Neural cell (in vitro differentiated cells): Measurements from ENCODE around the gene DNAJC6. TPM values are rescaled to one million over a fixed set of nuclear protein-coding genes. Genes with fewer than 3 reads are reported as not detected.

Experiments
- H2AFZ ChIP-seq: fragments of 200-600, 300-800 bp; sonication (generic), shearing (Covaris generic); 2 replicates; pipeline ENCODE4 v1.6.0; 2014; ENCODE audit warnings: low read depth, mild to moderate bottlenecking, antibody characterized with exemption, low read length, moderate library complexity
- H3F3A ChIP-seq: fragments of 200-600 bp; shearing (Covaris generic); 2 replicates; pipeline ENCODE4 v1.6.1; 2016; ENCODE audit warnings: mild to moderate bottlenecking, moderate library complexity, mixed read lengths, antibody characterized with exemption, low read length; ENCODE audit not compliant: insufficient read depth, poor library complexity, severe bottlenecking
- H3K27ac ChIP-seq: fragments of 200-600, 300-800 bp; sonication (generic), shearing (Covaris generic); 2 replicates; pipeline ENCODE4 v1.5.1; 2014; ENCODE audit warnings: mild to moderate bottlenecking, low read length, moderate library complexity
- H3K27me3 ChIP-seq: fragments of 300-800, 200-600 bp; sonication (generic), shearing (Covaris generic); 2 replicates; pipeline ENCODE4 v1.6.0; 2014; ENCODE audit warnings: mild to moderate bottlenecking, low read depth, low read length, moderate library complexity; ENCODE audit not compliant: insufficient read depth
- H3K36me3 ChIP-seq: fragments of 300-800, 200-600 bp; sonication (generic), shearing (Covaris generic); 2 replicates; pipeline ENCODE4 v1.5.1; 2014; ENCODE audit warnings: mild to moderate bottlenecking, antibody characterized with exemption, low read length, moderate library complexity; ENCODE audit not compliant: insufficient read depth
- H3K4me2 ChIP-seq: fragments of 300-800, 200-600 bp; sonication (generic), shearing (Covaris generic); 2 replicates; pipeline ENCODE4 v1.6.0; 2014; ENCODE audit warnings: mild to moderate bottlenecking, low read length
- H3K4me3 ChIP-seq: fragments of 300-800, 200-600 bp; sonication (generic), shearing (Covaris generic); 2 replicates; pipeline ENCODE4 v1.5.1; 2014; ENCODE audit warnings: mild to moderate bottlenecking, low read length, moderate library complexity
- H3K79me2 ChIP-seq: fragments of 200-600 bp; shearing (Covaris generic); replicated peaks from 2 replicates; pipeline ENCODE4 v1.6.0; 2014; ENCODE audit warnings: mild to moderate bottlenecking, low read length, moderate library complexity; ENCODE audit not compliant: insufficient read depth
- H3K9ac ChIP-seq: fragments of 300-800, 200-600 bp; sonication (generic), shearing (Covaris generic); 2 replicates; pipeline ENCODE4 v1.6.1; 2016; ENCODE audit warnings: mild to moderate bottlenecking, low read length, mixed read lengths
- H3K9me2 ChIP-seq: fragments of 200-600 bp; shearing (Covaris generic); 2 replicates; pipeline ENCODE4 v1.6.1; 2016; ENCODE audit warnings: mild to moderate bottlenecking, low read length, mixed read lengths; ENCODE audit not compliant: insufficient read depth
- H3K9me3 ChIP-seq: fragments of 200-600, 300-800 bp; sonication (generic), shearing (Covaris generic); 2 replicates; pipeline ENCODE4 v1.6.1; 2016; ENCODE audit warnings: mild to moderate bottlenecking, mixed run types, low read length, moderate library complexity, mixed read lengths
- H4K20me1 ChIP-seq: fragments of 200-600 bp; shearing (Covaris generic); 2 replicates; pipeline ENCODE4 v1.6.1; 2016; ENCODE audit warnings: mild to moderate bottlenecking, mixed run types; ENCODE audit not compliant: insufficient read depth
- CTCF ChIP-seq: fragments of 450-650 bp; IDR thresholded peaks from 2 replicates; pipeline ENCODE4 v1.5.1; 2014; ENCODE audit warnings: antibody characterized with exemption, mild to moderate bottlenecking, moderate library complexity; ENCODE audit not compliant: poor library complexity, severe bottlenecking
- EP300 ChIP-seq: fragments of 450-650 bp; conservative IDR thresholded peaks from 2 replicates; pipeline ENCODE4 v1.6.1; 2014; ENCODE audit warnings: antibody characterized with exemption, mild to moderate bottlenecking, moderate library complexity; ENCODE audit not compliant: poor library complexity, severe bottlenecking
- EZH2 ChIP-seq: fragments of 200-600, 300-800 bp; shearing (Covaris generic), sonication (generic); IDR thresholded peaks from 2 replicates; pipeline ENCODE4 v1.6.1; 2014; ENCODE audit warnings: antibody characterized with exemption, low read length, borderline replicate concordance, mild to moderate bottlenecking; ENCODE audit not compliant: insufficient read depth, poor library complexity, severe bottlenecking
- MXI1 ChIP-seq: fragments of 450-650 bp; conservative IDR thresholded peaks from 2 replicates; pipeline ENCODE4 v1.6.1; 2014; ENCODE audit warnings: antibody characterized with exemption, mild to moderate bottlenecking; ENCODE audit not compliant: poor library complexity, severe bottlenecking
- POLR2AphosphoS5 ChIP-seq: IDR thresholded peaks from 2 replicates; pipeline ENCODE4 v1.6.1; 2012
- RAD21 ChIP-seq: fragments of 450-650 bp; conservative IDR thresholded peaks from 2 replicates; pipeline ENCODE4 v1.6.1; 2014; ENCODE audit warnings: antibody characterized with exemption, mild to moderate bottlenecking, moderate library complexity
- REST ChIP-seq: IDR thresholded peaks from 2 replicates; pipeline ENCODE4 v1.6.1; 2012; ENCODE audit warnings: borderline replicate concordance
- SMC3 ChIP-seq: fragments of 450-650 bp; conservative IDR thresholded peaks from 2 replicates; pipeline ENCODE4 v1.6.1; 2014; ENCODE audit warnings: antibody characterized with exemption, mild to moderate bottlenecking, moderate library complexity; ENCODE audit not compliant: poor library complexity
- TAF1 ChIP-seq: IDR thresholded peaks from 2 replicates; pipeline ENCODE4 v1.6.1; 2012; ENCODE audit warnings: low read depth
- polyA plus RNA-seq: library from polyadenylated mRNA; depleted of rRNA; stranded (reverse); fragments of >200 nt; gene quantifications from 2 replicates; pipeline ENCODE4 v1.2.3, GENCODE V29; 2014

The DNAJC6 gene
- polyA plus RNA-seq, 1 donor from 2014 or later, result 47.1 TPM

- Histone ChIP-seq H3K4me3 (peak overlapping the region; percentile 75), H3K9ac (peak overlapping the region; percentile 58), H3K27ac (no peak overlapping the region), H3K36me3 (no peaks in the 10 kb centered on the region), H3K9me3 (no peaks in the 10 kb centered on the region), H3K79me2 (no peaks in the 10 kb centered on the region), H3F3A (no peaks in the 10 kb centered on the region), H3K27me3 (no peaks in the 10 kb centered on the region), H2AFZ (peak overlapping the region; percentile 54), H4K20me1 (no peaks in the 10 kb centered on the region), H3K4me2 (peak overlapping the region; percentile 66), H3K9me2 (no peaks in the 10 kb centered on the region)
- TF ChIP-seq EP300 (no peak), CTCF (peak; percentile 60), MXI1 (peak; percentile 75), SMC3 (no peak), RAD21 (peak; percentile 10), TAF1 (no peak)
These were observed 43.5 kb upstream of the DNAJC6 start for GRCh38 chr1:65265651-65266351.

- H3K4me3 ChIP-seq, result peak overlapping the region; percentile 75
- no peak for TF ChIP-seq SMC3
- TF ChIP-seq POLR2AphosphoS5, result no peak
- TF ChIP-seq TAF1, result no peak
- TF ChIP-seq EP300, result no peak
- no peak for TF ChIP-seq CTCF
- no peak for TF ChIP-seq MXI1
- no peak for TF ChIP-seq RAD21
- no peak for TF ChIP-seq EZH2
- no peak for TF ChIP-seq REST
- H3K9ac ChIP-seq, result peak overlapping the region; percentile 58
These were observed 42.9 kb upstream of the DNAJC6 start for GRCh38 chr1:65266476-65266875.

More at GRCh38 chr1:65266476-65266875, 42.9 kb upstream of the DNAJC6 start:
- Histone ChIP-seq H3K27me3 (no peaks in the 10 kb centered on the region), H4K20me1 (no peaks in the 10 kb centered on the region), H3K4me2 (peak overlapping the region; percentile 66), H3F3A (no peaks in the 10 kb centered on the region), H3K9me2 (no peaks in the 10 kb centered on the region), H2AFZ (peak overlapping the region; percentile 15), H3K79me2 (no peaks in the 10 kb centered on the region), H3K36me3 (no peaks in the 10 kb centered on the region), H3K9me3 (no peaks in the 10 kb centered on the region), H3K27ac (no peak overlapping the region)
